Activated CD8-positive, alpha-beta T cell treated with anti-CD3 and anti-CD28 coated beads for 36 hours (primary cell): ENCODE results near the gene ATP4B. TPM values are rescaled to one million over a fixed set of nuclear protein-coding genes. Genes with fewer than 3 reads are reported as not detected.

Experiments
- ATAC-seq: fragments of 200-7000 bp; cut with Tn5 transposase; one replicate; pipeline ENCODE4 v1.10.0; 2021; ENCODE audit warnings: mild to moderate bottlenecking, moderate library complexity
- CTCF ChIA-PET: fragments of 350-600 bp; sonication (Branson Sonifier 250); formaldehyde crosslinking; loops from one replicate; lab custom pipeline; 2021; ENCODE audit warnings: antibody characterized with exemption; lab: Charles Lee
- POLR2A ChIA-PET: fragments of 350-600 bp; sonication (Branson Sonifier 250); formaldehyde crosslinking; loops from one replicate; lab custom pipeline; 2021; ENCODE audit warnings: antibody characterized with exemption; lab: Charles Lee
- DNase-seq: peaks from one replicate; pipeline ENCODE4 v3.0.0-alpha.2; 2020
- H3K27ac Mint-ChIP-seq: one replicate; pipeline ENCODE4 v1.8.0; 2021; ENCODE audit warnings: mild to moderate bottlenecking, mixed read lengths
- H3K27me3 Mint-ChIP-seq: one replicate; pipeline ENCODE4 v1.8.0; 2021; ENCODE audit warnings: mixed read lengths
- H3K36me3 Mint-ChIP-seq: one replicate; pipeline ENCODE4 v1.8.0; 2021; ENCODE audit warnings: low read depth, mixed read lengths
- H3K4me1 Mint-ChIP-seq: one replicate; pipeline ENCODE4 v1.8.0; 2021; ENCODE audit warnings: low read depth, mixed read lengths
- H3K4me3 Mint-ChIP-seq: one replicate; pipeline ENCODE4 v1.8.0; 2021; ENCODE audit warnings: mild to moderate bottlenecking, moderate library complexity, mixed read lengths
- H3K9me3 Mint-ChIP-seq: one replicate; pipeline ENCODE4 v1.8.0; 2021; ENCODE audit warnings: mixed read lengths
- intact Hi-C: fragments of 100-400 bp; cut with micrococcal nuclease; formaldehyde crosslinking; loops from one replicate; pipeline ENCODE4 v1.10.0; 2022
- total RNA-seq, 2 experiments: library from RNA; stranded (reverse); gene quantifications; one replicate each; pipeline ENCODE4 v1.2.3, GENCODE V29; 2021
- TF ChIP-seq, protein P1 (sequence below): fragments of 200-600 bp; IDR thresholded peaks from one replicate; pipeline ENCODE4 v1.8.0; 2022; ENCODE audit warnings: antibody characterized with exemption, mild to moderate bottlenecking

ATP4B gene
- total RNA-seq, 2 experiments from 2014 or later = not detected

DNA sequence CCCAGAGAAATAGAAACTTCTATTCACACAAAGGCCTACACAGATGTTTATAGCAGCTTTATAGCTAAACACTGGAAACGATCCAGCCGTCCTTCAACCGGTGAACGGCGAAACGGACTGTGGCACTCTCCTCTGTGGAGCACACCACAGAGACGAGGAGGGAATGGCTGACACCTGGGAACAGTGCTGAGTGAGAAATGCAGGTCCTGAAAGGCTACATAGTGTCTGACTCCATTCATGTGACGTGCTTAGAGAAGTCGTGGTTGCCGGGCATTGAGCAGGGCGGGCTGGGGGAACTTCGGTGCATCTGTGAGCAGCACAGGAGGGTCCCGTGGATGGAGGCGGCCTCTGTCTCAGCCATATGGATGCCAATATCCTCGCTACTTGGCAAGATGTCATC, 5.9 kb upstream of the ATP4B start:
- Mint-ChIP-seq H3K27ac (no peak overlapping the region), H3K27me3 (no peaks in the 10 kb centered on the region), H3K4me3 (no peak overlapping the region), H3K4me1 (no peaks in the 10 kb centered on the region), H3K9me3 (peaks cover 13% of the 10 kb centered on the region), H3K36me3 (no peaks in the 10 kb centered on the region)
- ATAC-seq (no peak), DNase-seq (no peak)
- TF ChIP-seq, protein P1, sequence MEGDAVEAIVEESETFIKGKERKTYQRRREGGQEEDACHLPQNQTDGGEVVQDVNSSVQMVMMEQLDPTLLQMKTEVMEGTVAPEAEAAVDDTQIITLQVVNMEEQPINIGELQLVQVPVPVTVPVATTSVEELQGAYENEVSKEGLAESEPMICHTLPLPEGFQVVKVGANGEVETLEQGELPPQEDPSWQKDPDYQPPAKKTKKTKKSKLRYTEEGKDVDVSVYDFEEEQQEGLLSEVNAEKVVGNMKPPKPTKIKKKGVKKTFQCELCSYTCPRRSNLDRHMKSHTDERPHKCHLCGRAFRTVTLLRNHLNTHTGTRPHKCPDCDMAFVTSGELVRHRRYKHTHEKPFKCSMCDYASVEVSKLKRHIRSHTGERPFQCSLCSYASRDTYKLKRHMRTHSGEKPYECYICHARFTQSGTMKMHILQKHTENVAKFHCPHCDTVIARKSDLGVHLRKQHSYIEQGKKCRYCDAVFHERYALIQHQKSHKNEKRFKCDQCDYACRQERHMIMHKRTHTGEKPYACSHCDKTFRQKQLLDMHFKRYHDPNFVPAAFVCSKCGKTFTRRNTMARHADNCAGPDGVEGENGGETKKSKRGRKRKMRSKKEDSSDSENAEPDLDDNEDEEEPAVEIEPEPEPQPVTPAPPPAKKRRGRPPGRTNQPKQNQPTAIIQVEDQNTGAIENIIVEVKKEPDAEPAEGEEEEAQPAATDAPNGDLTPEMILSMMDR = no peak
- ChIA-PET POLR2A (interaction anchor here (0.6 kb wide), 1 partner anchor 410 kb away, joined by 3 read pairs; no protein-coding TSS in a partner anchor), CTCF (interaction anchor here (1.1 kb wide), 1 partner anchor 61 kb away, joined by 3 read pairs; no protein-coding TSS in a partner anchor)
- intact Hi-C loops = no loop called here

DNA sequence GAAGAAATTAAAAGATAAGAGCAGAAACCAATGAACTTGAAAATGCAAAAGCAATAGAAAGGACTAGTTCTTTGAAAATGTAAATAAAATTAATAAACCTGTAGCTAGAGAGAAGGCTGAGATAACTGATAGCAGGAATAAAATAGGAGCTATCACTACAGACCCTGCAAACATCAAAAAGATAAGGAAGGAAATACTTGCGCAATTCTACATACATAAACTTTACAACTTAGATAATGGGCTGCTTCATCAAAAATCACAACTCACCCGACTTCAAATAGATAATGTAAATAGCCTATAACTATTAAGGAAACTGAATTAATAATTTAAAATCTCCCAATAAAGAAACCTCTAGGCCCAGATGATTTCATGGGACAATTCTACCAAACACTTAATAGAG, 3.5 kb upstream of the ATP4B start:
- Mint-ChIP-seq H3K36me3 (no peaks in the 10 kb centered on the region), H3K4me3 (no peak overlapping the region), H3K9me3 (peaks cover 13% of the 10 kb centered on the region), H3K4me1 (no peaks in the 10 kb centered on the region), H3K27ac (no peak overlapping the region), H3K27me3 (no peaks in the 10 kb centered on the region)
- DNase-seq = no peak
- TF ChIP-seq, protein P1 = no peak
- intact Hi-C loops = no loop called here
- CTCF ChIA-PET = interaction anchor here (2.1 kb wide), 1 partner anchor 63 kb away, joined by 8 read pairs; no protein-coding TSS in a partner anchor
- POLR2A ChIA-PET = no interaction called here
- no peak for ATAC-seq

DNA sequence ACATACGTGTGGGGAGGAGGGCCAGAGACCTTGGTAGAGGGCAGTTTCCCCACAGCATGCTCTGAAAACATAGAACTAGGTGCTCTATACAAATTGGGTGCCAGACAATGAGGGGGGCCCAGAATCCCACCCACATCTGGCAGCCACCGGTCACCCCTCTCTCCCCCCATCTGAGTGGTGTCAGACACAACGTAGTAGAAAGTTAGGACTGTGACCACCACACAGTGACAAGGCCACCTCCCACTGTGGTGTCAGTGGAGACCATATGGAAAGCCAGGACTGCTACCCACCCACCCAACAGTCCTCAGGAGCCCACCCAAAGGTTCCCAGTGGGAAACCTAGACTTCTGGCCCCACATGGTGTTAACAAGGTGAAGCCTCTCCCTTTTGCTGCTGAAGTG, 2.1 kb upstream of the ATP4B start:
- intact Hi-C loops = no loop called here
- Mint-ChIP-seq H3K9me3 (peaks cover 13% of the 10 kb centered on the region), H3K4me1 (no peaks in the 10 kb centered on the region), H3K36me3 (no peaks in the 10 kb centered on the region), H3K27ac (no peak overlapping the region), H3K4me3 (no peak overlapping the region), H3K27me3 (no peaks in the 10 kb centered on the region)
- DNase-seq (no peak), ATAC-seq (no peak)
- ChIA-PET CTCF (interaction anchor here (2.1 kb wide), 1 partner anchor 64 kb away, joined by 8 read pairs; no protein-coding TSS in a partner anchor), POLR2A (no interaction called here)
- TF ChIP-seq, protein P1 = no peak

DNA sequence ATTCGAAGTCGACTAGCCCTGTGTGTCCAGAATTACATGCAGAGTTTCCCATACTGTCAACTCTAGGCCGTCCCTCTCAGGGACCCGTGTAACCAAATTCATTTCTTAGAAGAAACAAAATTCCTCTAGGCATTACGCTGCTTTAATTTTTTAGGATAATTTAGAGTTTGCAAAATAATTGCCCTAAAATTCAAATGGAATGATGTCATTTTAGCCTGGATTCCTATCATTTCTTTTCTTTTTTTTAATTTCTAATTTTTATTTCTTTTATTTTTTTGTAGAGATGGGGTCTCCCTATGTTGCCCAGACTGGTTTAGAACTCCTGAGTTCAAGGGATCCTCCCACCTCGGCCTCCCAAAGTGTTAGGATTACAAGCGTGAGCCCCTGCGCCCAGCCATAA, 1.3 kb upstream of the ATP4B start:
- H3K9me3 Mint-ChIP-seq = peaks cover 13% of the 10 kb centered on the region
- H3K4me1 Mint-ChIP-seq = no peaks in the 10 kb centered on the region
- no peak for DNase-seq
- no peaks in the 10 kb centered on the region for H3K27me3 Mint-ChIP-seq
- ATAC-seq = no peak
- H3K36me3 Mint-ChIP-seq = no peaks in the 10 kb centered on the region
- TF ChIP-seq, protein P1 = no peak
- POLR2A ChIA-PET = no interaction called here
- intact Hi-C loops = no loop called here
- CTCF ChIA-PET = no interaction called here
- H3K4me3 Mint-ChIP-seq = no peak overlapping the region
- H3K27ac Mint-ChIP-seq = no peak overlapping the region

DNA sequence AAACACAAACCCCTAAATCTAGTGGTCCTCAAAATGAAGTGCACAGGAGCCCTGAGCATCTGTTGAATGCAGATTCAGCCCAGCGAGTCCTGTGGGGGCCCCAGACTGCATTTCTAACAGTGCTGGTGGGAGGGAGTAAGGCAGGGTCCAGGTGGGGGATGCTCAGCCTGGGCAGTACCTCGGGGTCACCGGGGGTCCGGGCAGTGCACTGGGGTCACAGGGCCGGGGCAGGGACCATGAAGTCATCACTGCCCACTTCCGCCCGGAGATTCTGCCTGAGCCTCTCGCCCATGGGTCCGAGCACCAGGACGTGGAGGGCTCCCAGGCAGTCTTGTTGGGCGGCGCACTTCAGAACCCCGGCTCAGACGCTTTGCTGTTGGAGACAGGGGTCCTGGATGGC, 838 bp upstream of the ATP4B start:
- H3K4me1 Mint-ChIP-seq = peaks cover 5% of the 10 kb centered on the region
- no peak for DNase-seq
- H3K27me3 Mint-ChIP-seq = no peaks in the 10 kb centered on the region
- H3K4me3 Mint-ChIP-seq = no peak overlapping the region
- ChIA-PET POLR2A (no interaction called here), CTCF (no interaction called here)
- intact Hi-C loops = no loop called here
- TF ChIP-seq, protein P1 = no peak
- peaks cover 13% of the 10 kb centered on the region for H3K9me3 Mint-ChIP-seq
- H3K27ac Mint-ChIP-seq = no peak overlapping the region
- ATAC-seq = no peak
- no peaks in the 10 kb centered on the region for H3K36me3 Mint-ChIP-seq
